Gastrocnemius medialis (tissue), 4 donors: ENCODE data around the gene SUGCT.

Experiments used
- CTCF ChIP-seq, 5 experiments: fragments of 450-650 bp in 3 of 5; fragments of 200-600 bp in 2 of 5; sonication (generic) in 2 of 5; IDR thresholded peaks in 4 of 5; conservative IDR thresholded peaks in 1 of 5; 1 replicate in 4 of 5; 2 replicates in 1 of 5; pipeline ENCODE4 v1.5.1; 2016 to 2019; ENCODE audit warnings: antibody characterized with exemption in 5 of 5, mild to moderate bottlenecking in 3 of 5, moderate library complexity in 3 of 5
- POLR2A ChIP-seq, 2 donors: fragments of 450-650 bp; IDR thresholded peaks; one replicate each; pipeline ENCODE4 v1.6.1; 2017; ENCODE audit warnings: antibody characterized with exemption in 2 of 2, mild to moderate bottlenecking in 2 of 2, moderate library complexity in 2 of 2

GRCh38 chr7:40795607-40796006 lies 660.8 kb downstream of the SUGCT start:
- no peak for TF ChIP-seq CTCF (IDR thresholded peaks at IDR 0.05 in 4 of 5, conservative IDR thresholded peaks at IDR 0.05 in 1 of 5)
- no peak for TF ChIP-seq POLR2A (IDR thresholded peaks at IDR 0.05)
